K562 (cell line): ENCODE data around the gene CASKIN2. TPM values are rescaled to one million over a fixed set of nuclear protein-coding genes. Genes with fewer than 3 reads are reported as not detected.
A peak's percentile ranks its signal among the peaks of the same experiment; 100 is the strongest.

Experiments
- ARID2 ChIP-seq: fragments of 450-650 bp; IDR thresholded peaks from 2 replicates; pipeline ENCODE4 v1.6.1; 2017; ENCODE audit warnings: antibody characterized with exemption, mild to moderate bottlenecking
- ATF7 ChIP-seq: fragments of 450-650 bp; IDR thresholded peaks from 2 replicates; pipeline ENCODE4 v1.7.1; 2014; ENCODE audit warnings: mild to moderate bottlenecking, moderate library complexity
- BRD4 ChIP-seq: fragments of 200-600 bp; sonication (generic); IDR thresholded peaks from 2 replicates; pipeline ENCODE4 v1.6.1; 2017; ENCODE audit warnings: inconsistent platforms
- C11orf30 ChIP-seq: fragments of 450-650 bp; IDR thresholded peaks from 2 replicates; pipeline ENCODE4 v1.6.1; 2016; ENCODE audit warnings: low read depth, mild to moderate bottlenecking
- CBFB ChIP-seq: sonication (generic); formaldehyde crosslinking; IDR thresholded peaks from 2 replicates; pipeline ENCODE4 v1.4.0; 2020; ENCODE audit warnings: mild to moderate bottlenecking, missing genetic modification reagents
- E2F5 ChIP-seq: sonication (generic); formaldehyde crosslinking; IDR thresholded peaks from 2 replicates; pipeline ENCODE4 v1.8.0; 2022; ENCODE audit warnings: mild to moderate bottlenecking, missing genetic modification reagents
- E4F1 ChIP-seq: fragments of 250-450 bp; sonication (Bioruptor Pico); IDR thresholded peaks from 2 replicates; pipeline ENCODE4 v1.5.0; 2021; ENCODE audit warnings: mild to moderate bottlenecking, borderline replicate concordance
- GATA2 ChIP-seq: sonication (generic); formaldehyde crosslinking; IDR thresholded peaks from 2 replicates; pipeline ENCODE4 v1.4.0; 2020; ENCODE audit warnings: mild to moderate bottlenecking, missing genetic modification reagents
- LCOR ChIP-seq: sonication (generic); formaldehyde crosslinking; IDR thresholded peaks from 2 replicates; pipeline ENCODE4 v1.8.0; 2022; ENCODE audit warnings: mild to moderate bottlenecking, missing genetic modification reagents
- MYNN ChIP-seq, 2 experiments: sonication (generic); formaldehyde crosslinking in 1 of 2; IDR thresholded peaks; 2 replicates each; pipeline versions ENCODE4 v1.5.0 to v1.6.1; 2016 to 2020; ENCODE audit warnings: antibody characterized with exemption in 1 of 2, missing genetic modification reagents in 1 of 2
- NCOA1 ChIP-seq: fragments of 450-650 bp; IDR thresholded peaks from 2 replicates; pipeline ENCODE4 v1.6.1; 2016; ENCODE audit warnings: low read depth
- NKRF ChIP-seq: fragments of 450-650 bp; IDR thresholded peaks from 2 replicates; pipeline ENCODE4 v1.6.1; 2016; ENCODE audit warnings: borderline replicate concordance
- NR2F6 ChIP-seq: fragments of 450-650 bp; formaldehyde crosslinking; IDR thresholded peaks from 2 replicates; pipeline ENCODE4 v1.4.0; 2020; ENCODE audit warnings: mild to moderate bottlenecking
- PKNOX1 ChIP-seq: fragments of 450-650 bp; IDR thresholded peaks from 2 replicates; pipeline ENCODE4 v1.6.1; 2016
- POU5F1 ChIP-seq: fragments of 150-350 bp; IDR thresholded peaks from 2 replicates; pipeline ENCODE4 v1.6.1; 2014; ENCODE audit warnings: borderline replicate concordance, low read length, low read depth, mild to moderate bottlenecking; ENCODE audit not compliant: partially characterized antibody
- TBP ChIP-seq: optimal IDR thresholded peaks from 2 replicates; pipeline ENCODE3; 2011; ENCODE audit warnings: low read depth, low read length, improper control_type of control experiment
- TEAD2 ChIP-seq: fragments of 450-650 bp; IDR thresholded peaks from 2 replicates; pipeline ENCODE4 v1.6.1; 2016; ENCODE audit warnings: missing genetic modification characterization, control low read depth, missing compliant biosample characterization
- THAP7 ChIP-seq: fragments of 250-450 bp; sonication (Bioruptor Pico); IDR thresholded peaks from 2 replicates; pipeline ENCODE4 v1.5.0; 2021
- ZBTB49 ChIP-seq: sonication (generic); formaldehyde crosslinking; IDR thresholded peaks from 2 replicates; pipeline ENCODE4 v1.8.0; 2022; ENCODE audit warnings: missing genetic modification reagents, mild to moderate bottlenecking, borderline replicate concordance
- ZNF134 ChIP-seq: fragments of 250-450 bp; sonication (Bioruptor Pico); conservative IDR thresholded peaks from 2 replicates; pipeline ENCODE4 v1.4.0; 2020
- polyA plus RNA-seq, 8 experiments: library from polyadenylated mRNA; depleted of rRNA in 4 of 8; stranded (reverse) in 5 of 8; unstranded in 3 of 8; fragments of >200 nt; fragmentation: Nextera tagmentation in 2 of 8; fragmentation: Illumina TruSeq in 1 of 8; extraction: Ambion mirVana in 2 of 8; extraction: Trizol in 1 of 8; gene quantifications; 2 replicates each; pipeline versions ENCODE4 v1.2.1 to v1.2.3, GENCODE V29; 2011 to 2014; ENCODE audit warnings: inconsistent platforms in 1 of 8, missing spikeins in 1 of 8
- total RNA-seq, 7 experiments: library from RNA; depleted of rRNA in 6 of 7; stranded (reverse); fragments of >200 nt in 6 of 7; fragmentation: Illumina TruSeq in 2 of 7; extraction: Trizol in 2 of 7; gene quantifications; 2 replicates each; pipeline versions ENCODE4 v1.2.1 to v1.2.3, GENCODE V29; 2011 to 2021; ENCODE audit warnings: low replicate concordance in 1 of 7

The CASKIN2 gene
- total and polyA plus RNA-seq, 9 of the 15 experiments (the other 6 are each of a cell fraction or from before 2014, with no cell fraction given): 0.01 to 12.2 (median 2.1) TPM

GRCh38 chr17:75456417-75457046 is 58.8 kb downstream of the CASKIN2 start, which contains the start of gene TMEM94 (continued):
- TF ChIP-seq E2F5 (CRISPR knock-in tag) (no peak), NCOA1 (no peak), NR2F6 (CRISPR knock-in tag) (no peak), LCOR (CRISPR knock-in tag) (no peak), THAP7 (CRISPR knock-in tag) (no peak), ZBTB49 (CRISPR knock-in tag) (0 out of 2 replicates have a peak, but pooled peaks have one; percentile 23), ZNF134 (CRISPR knock-in tag) (no peak), E4F1 (no peak), POU5F1 (peak; percentile 85), PKNOX1 (peak; percentile 50), ATF7 (peak; percentile 78), MYNN (IDR thresholded peaks at IDR 0.05) (no peak), MYNN (CRISPR knock-in tag; IDR thresholded peaks at IDR 0.05) (no peak), BRD4 (no peak), CBFB (no peak), ARID2 (no peak), TBP (peak; percentile 85), TEAD2 (tag) (no peak), GATA2 (CRISPR knock-in tag) (no peak), C11orf30 (no peak; the same call in 1 of the 2 replicates), NKRF (no peak)
